Transverse colon (tissue), 4 donors: ENCODE data around the gene PCBP3.

Experiments
- EP300 ChIP-seq: sonication (generic); formaldehyde crosslinking; IDR thresholded peaks from one replicate; pipeline ENCODE4 v1.6.1; 2017; ENCODE audit warnings: antibody characterized with exemption, low read depth
- POLR2A ChIP-seq: fragments of 450-650 bp; IDR thresholded peaks from one replicate; pipeline ENCODE4 v1.6.1; 2016; ENCODE audit warnings: antibody characterized with exemption, mild to moderate bottlenecking, moderate library complexity
- POLR2AphosphoS5 ChIP-seq, 3 donors: sonication (generic); formaldehyde crosslinking; IDR thresholded peaks; one replicate each; pipeline ENCODE4 v1.6.1; 2016; ENCODE audit warnings: antibody characterized with exemption in 3 of 3
- TF ChIP-seq, protein P1 (sequence below), 5 experiments: fragments of 200-600 bp in 3 of 5; fragments of 450-650 bp in 2 of 5; sonication (generic) in 3 of 5; IDR thresholded peaks; 1 replicate in 2 of 5; 2 replicates in 3 of 5; pipeline ENCODE4 v1.5.1; 2016 to 2017; ENCODE audit warnings: antibody characterized with exemption in 5 of 5, inconsistent platforms in 3 of 5, mild to moderate bottlenecking in 2 of 5, moderate library complexity in 1 of 5

- TF ChIP-seq, protein P1, sequence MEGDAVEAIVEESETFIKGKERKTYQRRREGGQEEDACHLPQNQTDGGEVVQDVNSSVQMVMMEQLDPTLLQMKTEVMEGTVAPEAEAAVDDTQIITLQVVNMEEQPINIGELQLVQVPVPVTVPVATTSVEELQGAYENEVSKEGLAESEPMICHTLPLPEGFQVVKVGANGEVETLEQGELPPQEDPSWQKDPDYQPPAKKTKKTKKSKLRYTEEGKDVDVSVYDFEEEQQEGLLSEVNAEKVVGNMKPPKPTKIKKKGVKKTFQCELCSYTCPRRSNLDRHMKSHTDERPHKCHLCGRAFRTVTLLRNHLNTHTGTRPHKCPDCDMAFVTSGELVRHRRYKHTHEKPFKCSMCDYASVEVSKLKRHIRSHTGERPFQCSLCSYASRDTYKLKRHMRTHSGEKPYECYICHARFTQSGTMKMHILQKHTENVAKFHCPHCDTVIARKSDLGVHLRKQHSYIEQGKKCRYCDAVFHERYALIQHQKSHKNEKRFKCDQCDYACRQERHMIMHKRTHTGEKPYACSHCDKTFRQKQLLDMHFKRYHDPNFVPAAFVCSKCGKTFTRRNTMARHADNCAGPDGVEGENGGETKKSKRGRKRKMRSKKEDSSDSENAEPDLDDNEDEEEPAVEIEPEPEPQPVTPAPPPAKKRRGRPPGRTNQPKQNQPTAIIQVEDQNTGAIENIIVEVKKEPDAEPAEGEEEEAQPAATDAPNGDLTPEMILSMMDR (IDR thresholded peaks at IDR 0.05): no peak
- no peak for TF ChIP-seq POLR2AphosphoS5 (IDR thresholded peaks at IDR 0.05)
- no peak for TF ChIP-seq POLR2A
- no peak for TF ChIP-seq EP300
Measured at GRCh38 chr21:45859041-45859761, 215.7 kb downstream of the PCBP3 start.
